Neuronal stem cell (in vitro differentiated cells): ENCODE data around the gene CELF4.
A peak's percentile ranks its signal among the peaks of the same experiment; 100 is the strongest.

ENCODE experiments used
- DNase-seq: peaks from one replicate; pipeline ENCODE4 v3.0.0-alpha.2; 2013; ENCODE audit warnings: low spot score
- H2AFZ ChIP-seq: one replicate; pipeline ENCODE4 v1.6.1; 2013; ENCODE audit warnings: mild to moderate bottlenecking, low read length, inconsistent platforms
- H2AK5ac ChIP-seq: 2 replicates; pipeline ENCODE4 v1.6.1; 2013; ENCODE audit warnings: low read depth, mild to moderate bottlenecking, inconsistent platforms, low read length, moderate library complexity, mixed read lengths
- H2BK120ac ChIP-seq: 2 replicates; pipeline ENCODE4 v1.6.1; 2013; ENCODE audit warnings: low read depth, mild to moderate bottlenecking, inconsistent platforms, low read length, moderate library complexity, mixed read lengths
- H2BK12ac ChIP-seq: one replicate; pipeline ENCODE4 v1.6.1; 2013; ENCODE audit warnings: low read length, inconsistent platforms
- H2BK15ac ChIP-seq: 2 replicates; pipeline ENCODE4 v1.6.1; 2013; ENCODE audit warnings: mild to moderate bottlenecking, low read length, inconsistent platforms, mixed read lengths
- H2BK5ac ChIP-seq: one replicate; pipeline ENCODE4 v1.6.1; 2013; ENCODE audit warnings: inconsistent platforms, mild to moderate bottlenecking, low read length, moderate library complexity
- H3K14ac ChIP-seq: one replicate; pipeline ENCODE4 v1.6.1; 2013; ENCODE audit warnings: low read length, inconsistent platforms
- H3K18ac ChIP-seq: 2 replicates; pipeline ENCODE4 v1.6.1; 2013; ENCODE audit warnings: low read length, inconsistent platforms
- H3K23ac ChIP-seq: 2 replicates; pipeline ENCODE4 v1.6.1; 2013; ENCODE audit warnings: low read depth, mild to moderate bottlenecking, mixed read lengths, low read length, inconsistent platforms; ENCODE audit not compliant: poor library complexity
- H3K27ac ChIP-seq: replicated peaks from 3 replicates; pipeline ENCODE4 v1.5.1; 2013; ENCODE audit warnings: low read length, inconsistent platforms
- H3K27me3 ChIP-seq, 3 experiments: 2 replicates each; pipeline ENCODE4 v1.6.1; 2013; ENCODE audit warnings: low read length in 3 of 3, mild to moderate bottlenecking in 2 of 3, inconsistent platforms in 1 of 3, low read depth in 1 of 3, mixed read lengths in 1 of 3, moderate library complexity in 1 of 3; ENCODE audit not compliant: control insufficient read depth in 3 of 3, insufficient read depth in 3 of 3
- H3K36me3 ChIP-seq, 2 donors: replicated peaks in 1 of 2; 2 replicates each; pipeline ENCODE4 v1.6.1; 2013; ENCODE audit warnings: low read length in 2 of 2; ENCODE audit not compliant: control insufficient read depth in 2 of 2, insufficient read depth in 2 of 2
- H3K4ac ChIP-seq: 2 replicates; pipeline ENCODE4 v1.6.1; 2013; ENCODE audit warnings: inconsistent platforms, mild to moderate bottlenecking, low read length, moderate library complexity
- H3K4me1 ChIP-seq, 2 donors: 1 replicate in 1 of 2; 2 replicates in 1 of 2; pipeline ENCODE4 v1.6.1; 2013; ENCODE audit warnings: low read length in 2 of 2, low read depth in 1 of 2; ENCODE audit not compliant: control insufficient read depth in 2 of 2, insufficient read depth in 1 of 2
- H3K4me2 ChIP-seq: one replicate; pipeline ENCODE4 v1.6.1; 2013; ENCODE audit warnings: mild to moderate bottlenecking, low read length, inconsistent platforms; ENCODE audit not compliant: insufficient read depth, poor library complexity, severe bottlenecking
- H3K4me3 ChIP-seq, 2 donors: 2 replicates each; pipeline ENCODE4 v1.5.1; 2013; ENCODE audit warnings: low read length in 2 of 2, mild to moderate bottlenecking in 2 of 2, inconsistent platforms in 1 of 2, moderate library complexity in 1 of 2
- H3K79me1 ChIP-seq: one replicate; pipeline ENCODE4 v1.6.1; 2013; ENCODE audit warnings: low read depth, mild to moderate bottlenecking, inconsistent platforms, low read length, moderate library complexity
- H3K9ac ChIP-seq: one replicate; pipeline ENCODE4 v1.6.1; 2013; ENCODE audit warnings: mild to moderate bottlenecking, low read depth, low read length, inconsistent platforms; ENCODE audit not compliant: poor library complexity
- H3K9me3 ChIP-seq, 2 donors: replicated peaks in 1 of 2; 2 replicates each; pipeline versions ENCODE3 to v1.6.1; 2013; ENCODE audit warnings: low read length in 2 of 2, mild to moderate bottlenecking in 2 of 2, inconsistent platforms in 1 of 2, low read depth in 1 of 2, mixed read lengths in 1 of 2, moderate library complexity in 1 of 2; ENCODE audit not compliant: control insufficient read depth in 2 of 2, insufficient read depth in 1 of 2
- H4K8ac ChIP-seq: one replicate; pipeline ENCODE4 v1.6.1; 2013; ENCODE audit warnings: low read depth, mild to moderate bottlenecking, inconsistent platforms, low read length, moderate library complexity
- H4K91ac ChIP-seq: one replicate; pipeline ENCODE4 v1.6.1; 2013; ENCODE audit warnings: low read length, low read depth, mild to moderate bottlenecking, inconsistent platforms; ENCODE audit not compliant: poor library complexity
- WGBS, 2 donors: extraction: QIAGEN DNeasy Blood & Tissue Kit; methylation state at CpG; one replicate each; pipeline ENCODE4 v1.1.7; 2013; ENCODE audit warnings: missing lambda C conversion rate in 2 of 2, mixed read lengths in 1 of 2; ENCODE audit not compliant: insufficient read length in 2 of 2, insufficient replicate concordance in 1 of 2; ENCODE audit errors: extremely low coverage in 2 of 2; 5-methylcytosine and 5-hydroxymethylcytosine counted together

Gene CELF4

DNA sequence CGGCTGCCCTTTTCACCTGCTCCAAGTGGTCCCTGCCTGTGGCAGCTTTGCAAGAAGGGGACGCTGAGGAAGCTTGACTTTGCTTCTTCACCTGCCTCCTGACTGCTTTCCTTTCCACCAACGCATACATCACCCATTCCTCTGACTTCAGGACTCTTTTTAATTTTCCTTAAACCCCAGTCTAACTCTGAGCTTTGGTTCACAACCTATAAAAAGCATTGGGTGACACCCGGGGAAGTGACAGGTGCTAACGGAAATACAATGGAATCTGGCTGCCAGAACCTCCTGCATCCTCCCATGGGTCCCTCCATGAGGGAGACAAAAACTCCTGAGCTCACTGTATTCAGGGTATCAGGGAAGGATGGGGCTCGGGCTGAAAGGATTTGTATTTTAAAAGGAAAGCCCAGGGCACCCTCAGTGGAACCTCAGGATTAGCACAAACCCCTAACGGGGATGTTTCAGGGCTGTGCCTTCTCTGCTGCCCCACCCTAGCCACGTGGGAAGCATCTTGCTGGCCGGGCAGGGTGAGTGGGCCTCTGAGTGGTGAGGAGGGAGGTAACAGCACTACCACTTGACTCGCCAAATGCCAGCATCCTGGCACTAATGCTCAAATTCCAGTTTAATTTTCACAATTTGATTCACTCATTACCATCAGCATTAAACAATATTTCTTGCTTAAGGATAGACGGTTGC, 284.8 kb downstream of the CELF4 start:
- Histone ChIP-seq H2AFZ (no peak overlapping the region), H3K18ac (no peak overlapping the region), H3K27ac (no peak overlapping the region), H3K4me3 (no peak overlapping the region), H3K4me2 (no peak overlapping the region), H3K9me3 (peaks cover 0 to 4% of the 10 kb centered on the region in 2 donors), H3K4ac (no peak overlapping the region), H3K79me1 (no peaks in the 10 kb centered on the region), H3K27me3 (no peaks in the 10 kb centered on the region), H3K4me1 (peaks cover 0 to 27% of the 10 kb centered on the region in 2 donors), H2AK5ac (no peak overlapping the region), H3K14ac (no peak overlapping the region), H3K9ac (no peak overlapping the region), H2BK5ac (no peak overlapping the region), H4K91ac (no peak overlapping the region), H2BK120ac (no peak overlapping the region), H2BK12ac (no peak overlapping the region), H3K36me3 (no peaks in the 10 kb centered on the region), H3K23ac (no peak overlapping the region), H4K8ac (no peak overlapping the region), H2BK15ac (no peak overlapping the region)
- no CpG with 5 or more reads among the region's 11 CpGs for WGBS, 2 donors
- no peak for DNase-seq

DNA sequence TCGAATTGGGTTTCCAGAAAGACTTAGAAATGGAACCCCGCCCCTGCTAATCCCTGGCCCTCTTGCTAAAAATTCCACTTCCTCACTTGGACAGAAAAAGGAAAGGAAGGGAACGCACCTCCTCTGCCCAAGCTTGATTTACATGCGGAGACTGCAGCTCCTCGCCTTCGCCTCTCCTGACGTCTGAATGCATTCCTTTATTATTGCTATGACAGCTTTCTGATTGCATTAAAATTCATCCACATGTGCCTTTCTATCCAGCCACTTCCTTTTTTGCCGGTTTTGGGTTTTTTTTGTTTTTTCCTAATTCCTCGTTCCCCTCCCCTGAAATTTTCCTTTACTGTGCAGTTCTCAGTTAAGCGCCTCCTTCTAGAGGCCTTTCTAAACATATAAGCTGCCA, 287.8 kb downstream of the CELF4 start:
- H3K4me1 ChIP-seq = peaks cover 0 to 22% of the 10 kb centered on the region in 2 donors
- H2BK12ac ChIP-seq = no peak overlapping the region
- no peak overlapping the region for H3K27ac ChIP-seq
- H2AK5ac ChIP-seq = no peak overlapping the region
- no peak overlapping the region for H2BK120ac ChIP-seq
- H3K4me3 ChIP-seq = no peak overlapping the region
- no peak overlapping the region for H3K14ac ChIP-seq
- no peaks in the 10 kb centered on the region for H3K36me3 ChIP-seq
- no peak overlapping the region for H3K23ac ChIP-seq
- no peak overlapping the region for H2BK5ac ChIP-seq
- H2AFZ ChIP-seq = no peak overlapping the region
- no peak overlapping the region for H3K18ac ChIP-seq
- no peak overlapping the region for H3K4ac ChIP-seq
- H2BK15ac ChIP-seq = no peak overlapping the region
- H3K9ac ChIP-seq = no peak overlapping the region
- no peaks in the 10 kb centered on the region for H3K9me3 ChIP-seq
- WGBS, 2 donors = no CpG with 5 or more reads among the region's 10 CpGs
- no peaks in the 10 kb centered on the region for H3K79me1 ChIP-seq
- H3K4me2 ChIP-seq = no peak overlapping the region
- H4K91ac ChIP-seq = no peak overlapping the region
- H4K8ac ChIP-seq = no peak overlapping the region
- H3K27me3 ChIP-seq = no peaks in the 10 kb centered on the region
- no peak for DNase-seq

DNA sequence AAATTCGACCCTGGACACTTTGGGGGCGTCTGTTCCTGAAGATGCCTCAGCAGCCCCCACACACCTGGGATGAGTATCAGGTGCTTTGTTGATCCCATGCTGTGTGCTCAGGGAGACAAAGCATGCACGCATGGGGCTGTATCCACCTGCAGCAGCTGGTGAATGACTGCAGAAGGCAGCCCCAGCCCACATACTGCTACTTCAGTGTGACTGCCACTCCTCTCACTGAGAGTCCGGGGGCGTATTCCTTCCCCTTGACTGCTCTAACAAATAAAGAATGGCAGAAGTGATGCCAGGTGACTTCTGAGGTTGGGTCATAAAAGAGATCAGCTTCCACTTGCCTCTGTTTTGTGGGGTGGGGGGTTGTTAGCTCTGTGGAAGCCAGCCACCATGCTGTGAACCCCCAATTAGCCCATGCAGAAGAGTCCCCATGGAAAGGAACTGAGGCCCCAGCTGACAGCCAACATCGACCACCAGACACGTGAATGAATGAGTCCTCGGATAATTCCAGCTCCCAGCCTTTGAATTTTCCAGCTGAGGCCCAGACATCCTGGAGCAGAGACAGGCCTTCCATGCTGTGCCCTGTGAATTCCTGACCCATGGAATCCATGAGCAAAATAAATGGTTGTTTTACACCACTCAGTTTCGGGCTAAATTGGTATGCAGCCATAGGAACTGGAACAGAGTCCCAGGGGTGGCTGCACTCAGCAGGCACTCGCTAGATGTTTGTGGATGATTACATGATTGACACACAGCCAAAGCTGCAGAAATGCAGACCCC, 289.3 kb downstream of the CELF4 start:
- Histone ChIP-seq H3K27me3 (no peaks in the 10 kb centered on the region), H3K18ac (no peak overlapping the region), H3K27ac (peak overlapping the region; percentile 10), H2AFZ (no peak overlapping the region), H3K79me1 (no peaks in the 10 kb centered on the region), H3K9ac (no peak overlapping the region), H3K14ac (no peak overlapping the region), H3K4me2 (no peak overlapping the region), H3K23ac (no peak overlapping the region), H4K91ac (no peak overlapping the region), H3K9me3 (no peaks in the 10 kb centered on the region), H2BK5ac (peak overlapping the region; percentile 56), H3K4ac (no peak overlapping the region), H3K4me3 (no peak overlapping the region), H2BK15ac (peak overlapping the region; percentile 14), H2BK12ac (peak overlapping the region; percentile 24), H2BK120ac (no peak overlapping the region), H4K8ac (no peak overlapping the region), H3K4me1 (peaks cover 0 to 22% of the 10 kb centered on the region in 2 donors), H3K36me3 (no peaks in the 10 kb centered on the region), H2AK5ac (no peak overlapping the region)
- no peak for DNase-seq
- WGBS, 2 donors = no CpG with 5 or more reads among the region's 10 CpGs

DNA sequence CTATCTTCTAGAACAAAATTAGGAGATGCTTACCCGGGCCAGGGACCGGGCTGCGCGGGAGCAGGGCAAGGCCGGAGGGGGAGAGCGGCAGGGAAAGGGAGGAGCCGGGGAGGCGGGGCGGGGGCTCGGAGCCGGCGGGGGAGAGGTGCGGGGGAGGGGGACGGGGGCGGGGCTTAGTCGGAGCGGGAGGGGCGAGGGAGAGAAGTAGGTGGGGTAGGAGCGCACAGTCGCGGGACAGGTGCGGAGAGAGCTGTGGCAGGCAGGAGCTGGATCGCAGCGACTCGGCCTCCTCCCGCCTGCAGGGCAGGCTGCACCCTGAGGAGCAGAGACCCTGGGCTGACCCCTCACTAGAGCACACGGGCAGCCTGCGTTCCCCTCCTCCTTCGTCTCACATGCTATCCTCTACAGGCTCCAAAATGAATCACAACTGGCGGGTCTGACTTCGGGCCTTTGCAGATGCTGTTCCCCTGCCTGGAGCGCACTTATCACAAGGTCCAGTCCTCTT, 290.3 kb downstream of the CELF4 start:
- Histone ChIP-seq H3K4me2 (no peak overlapping the region), H2AFZ (no peak overlapping the region), H2BK15ac (no peak overlapping the region), H2BK5ac (no peak overlapping the region), H3K14ac (no peak overlapping the region), H3K4ac (no peak overlapping the region), H3K79me1 (no peaks in the 10 kb centered on the region), H3K4me1 (peaks cover 0 to 22% of the 10 kb centered on the region in 2 donors), H3K4me3 (no peak overlapping the region), H4K8ac (no peak overlapping the region), H4K91ac (no peak overlapping the region), H3K23ac (no peak overlapping the region), H3K9ac (peak overlapping the region; percentile 26), H2BK12ac (no peak overlapping the region), H3K18ac (no peak overlapping the region), H3K36me3 (no peaks in the 10 kb centered on the region), H3K27ac (no peak overlapping the region), H3K9me3 (no peaks in the 10 kb centered on the region), H2AK5ac (no peak overlapping the region), H2BK120ac (no peak overlapping the region), H3K27me3 (no peaks in the 10 kb centered on the region)
- DNase-seq = no peak
- no CpG with 5 or more reads among the region's 32 CpGs for WGBS, 2 donors
